Brain pericyte (primary cell): ENCODE data around the gene MLLT6.

ENCODE experiments used
- DNase-seq: peaks from one replicate; pipeline ENCODE4 v3.0.0-alpha.2; 2012; ENCODE audit warnings: low read depth, low spot score

MLLT6 gene

GRCh38 chr17:38762231-38762630 is 57.2 kb downstream of the MLLT6 start:
- no peak for DNase-seq

- no peak for DNase-seq
These were observed 61.3 kb downstream of the MLLT6 start for GRCh38 chr17:38766341-38766740.

DNA sequence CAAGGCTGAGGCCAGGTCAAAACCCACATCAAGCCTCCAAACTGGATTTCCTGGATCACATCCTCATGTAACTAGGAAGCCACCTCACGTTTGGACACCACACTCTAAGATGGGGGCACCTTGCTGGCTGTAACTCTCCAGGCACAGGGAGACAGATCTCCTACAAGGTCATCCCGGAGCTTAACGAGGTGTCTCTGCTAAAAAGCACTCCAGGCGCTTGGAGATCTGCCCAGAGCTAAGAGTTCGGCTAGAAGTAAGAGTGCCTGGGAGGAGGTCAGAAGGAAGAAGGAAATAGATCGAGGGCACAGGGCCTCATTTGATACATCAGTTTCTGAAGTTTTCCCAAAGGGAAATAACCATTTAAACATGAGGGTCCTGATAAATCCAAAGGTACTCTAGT is 63.3 kb downstream of the MLLT6 start:
- no peak for DNase-seq

DNA sequence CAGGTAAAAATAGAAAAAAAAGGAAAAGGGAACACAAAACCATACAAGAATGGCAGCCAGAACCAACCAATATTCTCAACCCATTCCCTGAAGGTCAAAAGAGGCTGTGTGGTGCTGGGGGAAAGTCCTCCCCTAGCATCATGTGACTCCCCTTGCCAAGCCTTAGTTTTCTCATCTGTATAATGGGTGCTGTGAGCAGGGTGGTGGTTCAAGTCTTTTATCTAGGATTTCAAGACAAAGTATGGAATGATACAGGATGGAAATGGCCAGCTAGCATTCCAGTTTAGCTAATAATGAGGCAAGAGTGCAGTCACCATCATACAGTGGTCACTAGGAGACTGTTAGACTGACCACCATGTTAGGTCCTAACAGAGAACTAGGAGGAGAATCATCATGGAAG is 68.2 kb downstream of the MLLT6 start:
- DNase-seq = no peak

DNA sequence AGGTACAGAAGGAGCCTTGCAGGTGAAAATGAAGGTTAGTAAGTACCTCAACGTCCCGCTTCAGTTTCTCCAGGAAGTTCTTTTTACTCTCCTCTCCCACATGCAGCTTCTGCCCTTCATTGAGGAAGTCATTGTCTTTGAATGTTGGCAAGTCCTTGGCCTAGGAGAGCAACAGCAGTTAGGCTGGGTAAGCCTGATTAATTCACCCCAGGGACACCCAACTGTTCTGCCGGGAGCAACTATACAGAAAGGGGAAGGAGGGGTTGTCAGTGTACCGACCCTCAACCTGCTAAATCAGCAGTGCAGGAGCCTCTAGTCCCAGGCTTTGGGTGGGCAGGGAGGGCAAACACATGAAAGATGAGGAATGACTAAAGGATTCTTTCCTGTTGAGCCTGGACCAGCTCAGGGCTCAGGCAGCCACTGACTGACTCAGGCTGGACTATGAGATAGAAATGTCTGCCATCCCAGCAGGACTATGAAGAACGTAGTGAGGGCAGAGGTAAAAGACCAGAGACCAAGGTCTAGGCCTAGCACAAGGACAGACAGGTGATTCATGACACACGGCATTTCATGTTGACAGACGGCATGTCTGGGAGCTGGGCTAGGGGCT is 72.7 kb downstream of the MLLT6 start:
- DNase-seq = no peak
